ENCODE measurements around the gene ZNF544. TPM values are rescaled to one million over a fixed set of nuclear protein-coding genes. Genes with fewer than 3 reads are reported as not detected.
"Not testable (repeated sequence)": the region's sequence is repeated elsewhere in the genome, so short reads cannot be mapped to it uniquely, and the experiment has no call there.

Gene ZNF544
- total RNA-seq, 1 donor from 2014 or later, result 16.2 TPM

- Mint-ChIP-seq H3K4me3 (ENCODE audit: unreplicated experiment) (no peak overlapping the region), H3K4me1 (ENCODE audit: low read depth) (no peaks in the 10 kb centered on the region), H3K36me3 (ENCODE audit: low read depth) (peaks cover 90% of the 10 kb centered on the region), H3K9me3 (ENCODE audit: low read depth) (peaks cover 69% of the 10 kb centered on the region), H3K27ac (ENCODE audit: unreplicated experiment) (no peak overlapping the region), H3K27me3 (ENCODE audit: low read depth) (no peaks in the 10 kb centered on the region)
- DNase-seq (ENCODE audit: low spot score), result no peak
- TF ChIP-seq CTCF (IDR thresholded peaks at IDR 0.05), result no peak
These were observed 23.5 kb downstream of the ZNF544 start for GRCh38 chr19:58252102-58252685.

- Mint-ChIP-seq H3K36me3 (ENCODE audit: low read depth) (peaks cover 93% of the 10 kb centered on the region), H3K9me3 (ENCODE audit: low read depth) (peaks cover 78% of the 10 kb centered on the region)
- not testable (repeated sequence) for H3K4me3 Mint-ChIP-seq (ENCODE audit: unreplicated experiment); H3K4me1 Mint-ChIP-seq (ENCODE audit: low read depth); H3K27me3 Mint-ChIP-seq (ENCODE audit: low read depth); DNase-seq (ENCODE audit: low spot score); H3K27ac Mint-ChIP-seq (ENCODE audit: unreplicated experiment)
These were observed 29.5 kb downstream of the ZNF544 start for GRCh38 chr19:58258259-58258658.

GRCh38 chr19:58261600-58261967 is 32.9 kb downstream of the ZNF544 start:
- DNase-seq (ENCODE audit: low spot score), result no peak
- no peak for TF ChIP-seq CTCF (IDR thresholded peaks at IDR 0.05)
- no peak overlapping the region for H3K4me3 Mint-ChIP-seq (ENCODE audit: unreplicated experiment)
- H3K27me3 Mint-ChIP-seq (ENCODE audit: low read depth), result no peaks in the 10 kb centered on the region
- no peak overlapping the region for H3K27ac Mint-ChIP-seq (ENCODE audit: unreplicated experiment)
- H3K9me3 Mint-ChIP-seq (ENCODE audit: low read depth), result peaks cover 60% of the 10 kb centered on the region
- peaks cover 84% of the 10 kb centered on the region for H3K36me3 Mint-ChIP-seq (ENCODE audit: low read depth)
- H3K4me1 Mint-ChIP-seq (ENCODE audit: low read depth), result no peaks in the 10 kb centered on the region

- Mint-ChIP-seq H3K27me3 (ENCODE audit: low read depth) (no peaks in the 10 kb centered on the region), H3K9me3 (ENCODE audit: low read depth) (peaks cover 61% of the 10 kb centered on the region), H3K4me3 (ENCODE audit: unreplicated experiment) (no peak overlapping the region), H3K27ac (ENCODE audit: unreplicated experiment) (no peak overlapping the region), H3K4me1 (ENCODE audit: low read depth) (no peaks in the 10 kb centered on the region), H3K36me3 (ENCODE audit: low read depth) (peaks cover 84% of the 10 kb centered on the region)
- no peak for TF ChIP-seq CTCF (IDR thresholded peaks at IDR 0.05)
- DNase-seq (ENCODE audit: low spot score), result no peak
These were observed 33.5 kb downstream of the ZNF544 start for GRCh38 chr19:58261968-58262921.

GRCh38 chr19:58262922-58263296 is 34.2 kb downstream of the ZNF544 start:
- Mint-ChIP-seq H3K27ac (ENCODE audit: unreplicated experiment) (no peak overlapping the region), H3K27me3 (ENCODE audit: low read depth) (no peaks in the 10 kb centered on the region), H3K9me3 (ENCODE audit: low read depth) (peaks cover 55% of the 10 kb centered on the region), H3K4me3 (ENCODE audit: unreplicated experiment) (no peak overlapping the region), H3K4me1 (ENCODE audit: low read depth) (no peaks in the 10 kb centered on the region), H3K36me3 (ENCODE audit: low read depth) (peaks cover 81% of the 10 kb centered on the region)
- TF ChIP-seq CTCF (IDR thresholded peaks at IDR 0.05), result no peak
- no peak for DNase-seq (ENCODE audit: low spot score)
